SK-N-SH treated with all-trans-retinoic acid at 6 μM for 48 hours (cell line): ENCODE measurements around the gene OR9A4.

Source experiments
- ISL1 ChIP-seq: fragments of 250-450 bp; sonication (Bioruptor Pico); IDR thresholded peaks from 2 replicates; pipeline ENCODE4 v2.1.2; 2022; ENCODE audit warnings: mild to moderate bottlenecking, moderate library complexity
- OSR1 ChIP-seq: fragments of 250-450 bp; sonication (Bioruptor Pico); IDR thresholded peaks from 2 replicates; pipeline ENCODE4 v1.8.0; 2022; ENCODE audit warnings: moderate library complexity, mild to moderate bottlenecking, inconsistent platforms
- PPARA ChIP-seq: fragments of 250-450 bp; sonication (Bioruptor Pico); IDR thresholded peaks from 2 replicates; pipeline ENCODE4 v1.5.0; 2020; ENCODE audit warnings: mild to moderate bottlenecking, borderline replicate concordance
- RARB ChIP-seq: fragments of 250-450 bp; sonication (Bioruptor Pico); IDR thresholded peaks from 2 replicates; pipeline ENCODE4 v1.8.0; 2021; ENCODE audit warnings: mild to moderate bottlenecking, moderate library complexity
- TCF4 ChIP-seq: fragments of 250-450 bp; sonication (Bioruptor Pico); IDR thresholded peaks from 2 replicates; pipeline ENCODE4 v1.8.0; 2021; ENCODE audit warnings: mild to moderate bottlenecking, moderate library complexity, borderline replicate concordance
- ZFP3 ChIP-seq: fragments of 250-450 bp; sonication (Bioruptor Pico); IDR thresholded peaks from 2 replicates; pipeline ENCODE4 v1.5.0; 2020; ENCODE audit warnings: mild to moderate bottlenecking, moderate library complexity
- ZFP30 ChIP-seq: fragments of 450-650 bp; formaldehyde crosslinking; IDR thresholded peaks from 2 replicates; pipeline ENCODE4 v1.5.0; 2022; ENCODE audit warnings: mild to moderate bottlenecking, moderate library complexity
- ZNF565 ChIP-seq: fragments of 450-650 bp; formaldehyde crosslinking; conservative IDR thresholded peaks from 2 replicates; pipeline ENCODE4 v1.5.0; 2020; ENCODE audit warnings: low read depth, mild to moderate bottlenecking, moderate library complexity
- TF ChIP-seq, protein P1 (sequence below): fragments of 250-450 bp; sonication (Bioruptor Pico); IDR thresholded peaks from 2 replicates; pipeline ENCODE4 v1.8.0; 2020; ENCODE audit warnings: mild to moderate bottlenecking, moderate library complexity, borderline replicate concordance
- TF ChIP-seq, protein P2 (sequence below): fragments of 250-450 bp; sonication (Bioruptor Pico); IDR thresholded peaks from 2 replicates; pipeline ENCODE4 v1.5.1; 2020; ENCODE audit warnings: low read depth, mild to moderate bottlenecking, moderate library complexity
- TF ChIP-seq, protein P3 (sequence below): fragments of 250-450 bp; sonication (Bioruptor Pico); IDR thresholded peaks from 2 replicates; pipeline ENCODE4 v1.5.1; 2021; ENCODE audit warnings: mild to moderate bottlenecking, moderate library complexity
- TF ChIP-seq, protein P4 (sequence below): fragments of 250-450 bp; sonication (Bioruptor Pico); IDR thresholded peaks from 2 replicates; pipeline ENCODE4 v1.5.0; 2020; ENCODE audit warnings: mild to moderate bottlenecking, moderate library complexity

DNA sequence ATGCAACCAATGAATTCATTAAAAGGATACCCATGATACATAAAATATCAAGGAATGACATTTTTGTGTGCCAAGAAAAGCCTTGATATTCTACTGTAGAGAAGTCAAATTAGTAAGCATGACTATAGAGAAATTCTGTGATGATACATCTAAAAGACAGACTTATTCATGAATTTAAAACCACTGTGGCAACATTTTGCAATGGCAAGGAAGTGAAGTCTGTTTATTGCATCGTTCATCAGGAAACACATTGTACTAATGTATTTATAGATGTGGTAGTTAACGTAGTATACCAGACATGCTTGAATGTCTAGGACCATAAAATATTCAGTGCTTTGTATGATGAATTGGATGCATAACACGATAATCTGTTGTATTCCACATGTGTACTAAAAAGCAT, 39.9 kb downstream of the OR9A4 start:
- TF ChIP-seq, protein P1, sequence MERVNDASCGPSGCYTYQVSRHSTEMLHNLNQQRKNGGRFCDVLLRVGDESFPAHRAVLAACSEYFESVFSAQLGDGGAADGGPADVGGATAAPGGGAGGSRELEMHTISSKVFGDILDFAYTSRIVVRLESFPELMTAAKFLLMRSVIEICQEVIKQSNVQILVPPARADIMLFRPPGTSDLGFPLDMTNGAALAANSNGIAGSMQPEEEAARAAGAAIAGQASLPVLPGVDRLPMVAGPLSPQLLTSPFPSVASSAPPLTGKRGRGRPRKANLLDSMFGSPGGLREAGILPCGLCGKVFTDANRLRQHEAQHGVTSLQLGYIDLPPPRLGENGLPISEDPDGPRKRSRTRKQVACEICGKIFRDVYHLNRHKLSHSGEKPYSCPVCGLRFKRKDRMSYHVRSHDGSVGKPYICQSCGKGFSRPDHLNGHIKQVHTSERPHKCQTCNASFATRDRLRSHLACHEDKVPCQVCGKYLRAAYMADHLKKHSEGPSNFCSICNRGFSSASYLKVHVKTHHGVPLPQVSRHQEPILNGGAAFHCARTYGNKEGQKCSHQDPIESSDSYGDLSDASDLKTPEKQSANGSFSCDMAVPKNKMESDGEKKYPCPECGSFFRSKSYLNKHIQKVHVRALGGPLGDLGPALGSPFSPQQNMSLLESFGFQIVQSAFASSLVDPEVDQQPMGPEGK (CRISPR knock-in tag): no peak
- no peak for TF ChIP-seq OSR1 (CRISPR knock-in tag)
- TF ChIP-seq, protein P2, sequence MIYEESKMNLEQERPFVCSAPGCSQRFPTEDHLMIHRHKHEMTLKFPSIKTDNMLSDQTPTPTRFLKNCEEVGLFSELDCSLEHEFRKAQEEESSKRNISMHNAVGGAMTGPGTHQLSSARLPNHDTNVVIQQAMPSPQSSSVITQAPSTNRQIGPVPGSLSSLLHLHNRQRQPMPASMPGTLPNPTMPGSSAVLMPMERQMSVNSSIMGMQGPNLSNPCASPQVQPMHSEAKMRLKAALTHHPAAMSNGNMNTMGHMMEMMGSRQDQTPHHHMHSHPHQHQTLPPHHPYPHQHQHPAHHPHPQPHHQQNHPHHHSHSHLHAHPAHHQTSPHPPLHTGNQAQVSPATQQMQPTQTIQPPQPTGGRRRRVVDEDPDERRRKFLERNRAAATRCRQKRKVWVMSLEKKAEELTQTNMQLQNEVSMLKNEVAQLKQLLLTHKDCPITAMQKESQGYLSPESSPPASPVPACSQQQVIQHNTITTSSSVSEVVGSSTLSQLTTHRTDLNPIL (CRISPR knock-in tag): no peak
- no peak for TF ChIP-seq PPARA (CRISPR knock-in tag)
- TF ChIP-seq ISL1: no peak
- no peak for TF ChIP-seq ZFP30 (CRISPR knock-in tag)
- TF ChIP-seq ZFP3 (CRISPR knock-in tag): no peak
- no peak for TF ChIP-seq RARB
- TF ChIP-seq TCF4 (CRISPR knock-in tag): no peak
- TF ChIP-seq, protein P3, sequence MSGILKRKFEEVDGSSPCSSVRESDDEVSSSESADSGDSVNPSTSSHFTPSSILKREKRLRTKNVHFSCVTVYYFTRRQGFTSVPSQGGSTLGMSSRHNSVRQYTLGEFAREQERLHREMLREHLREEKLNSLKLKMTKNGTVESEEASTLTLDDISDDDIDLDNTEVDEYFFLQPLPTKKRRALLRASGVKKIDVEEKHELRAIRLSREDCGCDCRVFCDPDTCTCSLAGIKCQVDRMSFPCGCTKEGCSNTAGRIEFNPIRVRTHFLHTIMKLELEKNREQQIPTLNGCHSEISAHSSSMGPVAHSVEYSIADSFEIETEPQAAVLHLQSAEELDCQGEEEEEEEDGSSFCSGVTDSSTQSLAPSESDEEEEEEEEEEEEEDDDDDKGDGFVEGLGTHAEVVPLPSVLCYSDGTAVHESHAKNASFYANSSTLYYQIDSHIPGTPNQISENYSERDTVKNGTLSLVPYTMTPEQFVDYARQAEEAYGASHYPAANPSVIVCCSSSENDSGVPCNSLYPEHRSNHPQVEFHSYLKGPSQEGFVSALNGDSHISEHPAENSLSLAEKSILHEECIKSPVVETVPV (CRISPR knock-in tag): no peak
- no peak for TF ChIP-seq ZNF565 (CRISPR knock-in tag)
- TF ChIP-seq, protein P4, sequence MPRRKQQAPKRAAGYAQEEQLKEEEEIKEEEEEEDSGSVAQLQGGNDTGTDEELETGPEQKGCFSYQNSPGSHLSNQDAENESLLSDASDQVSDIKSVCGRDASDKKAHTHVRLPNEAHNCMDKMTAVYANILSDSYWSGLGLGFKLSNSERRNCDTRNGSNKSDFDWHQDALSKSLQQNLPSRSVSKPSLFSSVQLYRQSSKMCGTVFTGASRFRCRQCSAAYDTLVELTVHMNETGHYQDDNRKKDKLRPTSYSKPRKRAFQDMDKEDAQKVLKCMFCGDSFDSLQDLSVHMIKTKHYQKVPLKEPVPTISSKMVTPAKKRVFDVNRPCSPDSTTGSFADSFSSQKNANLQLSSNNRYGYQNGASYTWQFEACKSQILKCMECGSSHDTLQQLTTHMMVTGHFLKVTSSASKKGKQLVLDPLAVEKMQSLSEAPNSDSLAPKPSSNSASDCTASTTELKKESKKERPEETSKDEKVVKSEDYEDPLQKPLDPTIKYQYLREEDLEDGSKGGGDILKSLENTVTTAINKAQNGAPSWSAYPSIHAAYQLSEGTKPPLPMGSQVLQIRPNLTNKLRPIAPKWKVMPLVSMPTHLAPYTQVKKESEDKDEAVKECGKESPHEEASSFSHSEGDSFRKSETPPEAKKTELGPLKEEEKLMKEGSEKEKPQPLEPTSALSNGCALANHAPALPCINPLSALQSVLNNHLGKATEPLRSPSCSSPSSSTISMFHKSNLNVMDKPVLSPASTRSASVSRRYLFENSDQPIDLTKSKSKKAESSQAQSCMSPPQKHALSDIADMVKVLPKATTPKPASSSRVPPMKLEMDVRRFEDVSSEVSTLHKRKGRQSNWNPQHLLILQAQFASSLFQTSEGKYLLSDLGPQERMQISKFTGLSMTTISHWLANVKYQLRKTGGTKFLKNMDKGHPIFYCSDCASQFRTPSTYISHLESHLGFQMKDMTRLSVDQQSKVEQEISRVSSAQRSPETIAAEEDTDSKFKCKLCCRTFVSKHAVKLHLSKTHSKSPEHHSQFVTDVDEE (CRISPR knock-in tag): no peak
